ENCODE data around the gene FMOD.
"Not testable (repeated sequence)": the region's sequence is repeated elsewhere in the genome, so short reads cannot be mapped to it uniquely, and the experiment has no call there.

The FMOD gene

DNA sequence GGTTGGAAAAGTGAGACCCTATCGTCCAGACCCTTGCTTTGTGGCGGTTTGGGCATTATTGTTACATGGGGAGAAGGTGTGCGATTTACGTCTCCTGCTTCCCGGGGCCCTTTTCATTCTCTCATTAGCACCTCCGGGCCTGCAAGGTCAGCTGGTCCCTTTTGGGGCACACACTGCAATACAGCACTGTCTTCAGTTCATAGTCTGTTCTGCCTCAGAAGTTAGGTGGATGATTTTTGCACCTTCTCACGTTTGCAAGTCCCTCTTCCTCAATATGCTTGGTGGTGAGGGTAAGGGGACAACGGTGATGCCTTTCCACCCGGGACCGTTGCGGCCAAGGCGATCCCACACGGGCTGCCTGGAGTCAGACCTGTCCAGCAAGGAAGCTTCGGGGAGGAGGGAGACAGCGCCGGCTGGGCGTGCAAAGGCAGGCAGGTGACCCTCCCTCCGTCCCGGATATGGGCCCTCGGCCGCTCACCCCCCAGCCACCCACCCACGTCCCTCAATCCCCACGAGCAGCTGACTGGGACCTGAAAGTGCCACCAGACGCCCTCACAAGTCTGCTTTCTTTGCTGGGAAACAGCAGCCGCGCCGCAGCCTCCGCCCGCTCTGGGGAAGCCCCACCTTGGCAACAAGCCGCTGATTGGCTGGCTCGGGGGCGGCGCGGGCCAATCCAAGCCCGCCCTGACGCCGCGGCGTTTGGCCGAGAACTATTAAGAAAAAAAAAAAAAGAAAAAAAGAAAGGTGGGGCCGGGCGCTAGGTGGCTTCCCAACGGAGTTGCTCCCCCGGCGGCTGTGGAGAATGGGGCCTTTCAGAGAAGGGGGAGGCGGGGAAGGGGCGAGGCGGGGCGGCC, 23.9 kb downstream of the FMOD start:
- DNase-seq (ENCODE audit: low read depth in 2 of 2) = peak; percentile 88 to 90

DNA sequence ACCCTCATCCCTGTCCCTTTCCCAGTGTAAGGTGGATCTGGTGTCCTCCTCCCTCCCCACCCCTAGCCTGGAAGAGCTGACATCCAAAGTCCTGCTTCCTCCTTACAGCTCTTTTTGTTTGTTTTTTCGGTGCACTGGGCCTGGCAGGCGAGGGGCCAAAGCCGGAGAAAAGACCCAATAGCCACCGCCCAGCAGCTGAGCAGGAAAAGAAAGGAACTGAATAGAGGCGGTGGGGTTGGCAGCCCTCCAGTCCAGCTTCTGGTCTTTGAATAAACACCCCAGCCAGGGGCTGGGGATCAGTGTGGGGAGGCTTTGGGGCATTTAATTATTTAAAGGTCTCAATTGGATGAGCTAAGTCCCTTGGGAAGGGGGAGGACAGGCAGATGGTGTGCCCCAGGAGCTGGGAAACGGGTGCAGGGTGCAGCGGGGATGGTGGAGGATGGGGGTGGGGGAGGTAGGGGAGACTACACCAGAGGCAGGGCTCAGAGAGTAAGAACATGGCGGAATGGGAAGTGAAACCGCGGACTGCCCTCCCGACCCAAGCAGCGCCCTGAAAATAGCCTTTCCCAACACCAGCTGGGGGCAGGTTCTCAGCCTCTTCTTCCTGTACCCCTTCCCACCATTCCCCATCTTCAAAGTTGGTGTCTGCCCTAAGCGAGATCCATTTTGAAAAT, 25.4 kb downstream of the FMOD start:
- DNase-seq (ENCODE audit: low read depth in 2 of 2) = no peak

DNA sequence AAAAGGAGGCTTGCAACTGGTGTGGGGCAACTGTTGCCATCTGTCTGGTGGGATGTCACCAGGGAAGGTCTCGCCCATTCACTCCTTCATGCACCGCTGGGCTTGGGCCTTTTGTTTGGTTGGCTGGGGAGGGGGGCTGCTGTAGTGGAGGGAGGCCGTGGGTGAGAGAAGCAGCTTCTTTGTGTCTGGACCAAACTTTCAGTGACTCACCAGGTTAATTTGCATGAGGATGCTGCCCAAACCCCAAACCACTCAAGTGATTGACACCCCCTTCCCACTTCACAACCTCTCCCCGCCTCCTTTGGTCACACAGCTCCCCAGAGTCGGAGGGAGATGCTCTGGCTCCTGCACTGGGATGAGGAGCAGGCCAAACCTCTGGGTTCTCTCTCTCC, 25.9 kb downstream of the FMOD start:
- peak in 1 of 2 donors; percentile 30 for DNase-seq (ENCODE audit: low read depth in 2 of 2)

DNA sequence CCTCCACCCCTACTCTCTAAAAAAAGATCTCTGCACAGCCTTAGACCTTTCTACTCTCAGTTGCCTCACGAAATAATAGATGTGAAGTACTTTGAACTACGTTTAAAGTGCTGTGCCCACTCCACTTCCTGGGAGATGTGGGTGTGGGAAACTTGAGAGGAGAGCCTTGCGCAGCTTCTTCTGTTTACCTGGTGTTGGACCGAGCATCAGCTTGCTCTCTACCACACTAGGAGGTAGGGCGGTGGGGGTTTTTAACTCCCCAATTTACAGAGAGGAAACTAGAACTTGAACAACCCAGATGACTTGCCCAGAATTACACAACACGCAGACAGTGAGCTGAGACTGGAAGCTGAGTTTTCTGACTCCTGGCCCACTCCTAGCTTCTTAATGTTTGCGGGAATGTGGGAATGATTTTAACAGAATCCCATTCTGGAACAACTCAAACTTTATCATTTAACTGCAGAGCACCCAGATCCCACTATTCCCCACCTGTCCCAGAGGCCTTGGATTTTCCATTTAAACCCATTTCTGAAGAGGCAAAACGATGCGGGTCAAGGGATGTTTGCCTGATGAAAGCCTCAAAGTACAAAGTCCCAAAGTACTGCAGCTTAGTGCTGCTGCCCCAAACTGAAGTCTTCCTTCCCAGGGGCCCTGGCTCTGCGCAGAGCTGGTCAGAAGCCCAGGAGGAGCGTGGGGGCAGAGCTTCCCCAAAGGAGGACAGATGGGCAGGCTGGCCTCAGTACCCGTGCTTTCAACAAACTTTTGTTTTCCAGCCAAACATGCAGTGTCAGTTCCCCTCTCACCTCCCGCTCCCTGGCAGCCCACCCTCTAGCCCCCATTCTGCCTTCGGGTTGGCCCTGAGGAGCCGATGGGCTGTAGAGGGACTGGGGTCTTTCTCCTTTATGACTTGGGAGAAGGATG, 26.6 kb downstream of the FMOD start:
- DNase-seq (ENCODE audit: low read depth in 2 of 2) = peak in 1 of 2 donors; percentile 24

DNA sequence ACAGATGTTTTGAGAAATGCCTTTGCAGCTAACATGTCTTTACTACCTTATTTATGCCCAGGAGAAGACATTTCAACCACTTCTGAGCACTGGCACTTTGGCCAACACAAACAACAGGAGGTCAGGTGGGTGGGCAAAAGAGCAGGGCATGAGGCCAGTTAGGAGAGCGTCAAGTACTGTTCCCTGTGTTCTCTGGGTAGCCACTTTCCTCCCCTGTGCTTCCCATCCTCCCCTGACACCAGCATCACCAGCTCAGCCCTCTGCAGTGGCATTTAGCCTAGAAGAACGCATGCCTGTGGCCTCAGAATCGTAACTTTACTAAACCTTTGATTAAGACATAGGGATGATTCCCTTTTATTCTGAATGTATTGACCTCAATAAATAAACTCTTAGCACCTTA, 27.3 kb downstream of the FMOD start:
- DNase-seq (ENCODE audit: low read depth in 2 of 2) = no peak

DNA sequence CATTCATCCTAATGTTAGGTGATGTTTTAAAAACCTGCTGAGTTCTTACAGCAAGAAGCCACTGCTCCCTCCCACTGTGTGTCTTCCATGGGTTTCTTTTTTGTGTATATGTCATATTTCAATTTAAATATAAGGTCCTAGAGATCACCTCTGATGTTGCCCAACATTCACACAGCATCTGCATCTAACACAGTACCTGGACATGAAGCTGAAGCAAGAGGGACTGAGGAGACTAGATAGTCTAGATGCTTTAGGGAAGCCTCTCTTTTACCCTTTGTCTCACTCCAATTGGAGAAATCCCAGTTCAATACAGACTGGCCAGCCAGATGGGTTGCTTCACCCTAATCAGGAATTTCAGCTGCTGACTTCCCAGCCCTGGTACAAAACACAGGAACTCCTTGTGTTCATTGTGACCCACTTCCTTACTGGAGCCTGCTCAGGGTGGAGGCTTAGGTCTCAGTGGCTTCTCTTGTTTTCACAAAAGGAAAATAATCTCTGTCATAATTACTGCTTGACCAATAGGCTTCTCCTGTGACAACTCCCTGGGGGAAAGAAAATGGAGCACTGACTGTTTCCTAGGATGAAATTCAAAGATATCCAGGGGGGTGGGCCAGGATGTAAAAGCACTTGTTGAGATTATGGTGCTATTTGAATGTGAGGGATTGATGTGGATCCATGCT, 28.3 kb downstream of the FMOD start:
- DNase-seq (ENCODE audit: low read depth in 2 of 2) = no peak

DNA sequence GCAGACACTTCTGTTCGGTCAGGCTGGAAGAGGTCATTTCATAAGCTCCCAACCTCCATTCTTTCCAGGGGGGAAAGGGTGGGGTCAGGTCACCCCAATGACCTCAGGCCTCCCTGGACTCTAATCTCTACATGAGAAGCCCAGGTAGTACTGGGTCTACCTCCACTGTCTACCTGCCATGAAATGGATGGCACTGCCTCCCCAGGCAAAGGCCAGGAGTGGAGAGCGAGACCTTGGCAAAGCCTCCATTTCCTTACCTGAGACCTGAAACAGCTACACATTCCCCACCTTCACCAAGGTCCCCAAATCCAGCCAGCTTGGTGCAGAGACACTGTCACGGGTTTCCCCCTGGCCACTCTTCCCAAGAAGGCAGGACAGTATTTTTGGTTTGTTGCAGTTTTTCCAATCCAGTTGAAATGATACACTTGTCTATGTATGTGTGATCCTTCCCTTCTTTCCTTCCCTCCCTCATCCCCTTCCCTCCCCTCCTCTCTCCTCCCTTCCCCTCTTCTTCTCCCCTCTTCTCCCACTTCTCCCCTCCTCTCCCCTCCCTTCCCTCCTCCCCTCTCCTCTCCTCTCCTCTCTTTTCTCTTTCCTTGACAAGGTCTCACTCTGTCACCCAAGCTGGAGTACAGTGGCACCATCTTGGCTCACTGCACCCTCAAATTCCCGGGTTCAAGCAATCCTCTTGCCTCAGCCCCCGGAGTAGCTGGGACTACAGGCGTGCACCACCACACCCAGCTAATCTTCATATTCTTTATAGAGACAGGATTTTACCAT, 29.5 kb downstream of the FMOD start:
- DNase-seq (ENCODE audit: low read depth in 2 of 2) = no peak

DNA sequence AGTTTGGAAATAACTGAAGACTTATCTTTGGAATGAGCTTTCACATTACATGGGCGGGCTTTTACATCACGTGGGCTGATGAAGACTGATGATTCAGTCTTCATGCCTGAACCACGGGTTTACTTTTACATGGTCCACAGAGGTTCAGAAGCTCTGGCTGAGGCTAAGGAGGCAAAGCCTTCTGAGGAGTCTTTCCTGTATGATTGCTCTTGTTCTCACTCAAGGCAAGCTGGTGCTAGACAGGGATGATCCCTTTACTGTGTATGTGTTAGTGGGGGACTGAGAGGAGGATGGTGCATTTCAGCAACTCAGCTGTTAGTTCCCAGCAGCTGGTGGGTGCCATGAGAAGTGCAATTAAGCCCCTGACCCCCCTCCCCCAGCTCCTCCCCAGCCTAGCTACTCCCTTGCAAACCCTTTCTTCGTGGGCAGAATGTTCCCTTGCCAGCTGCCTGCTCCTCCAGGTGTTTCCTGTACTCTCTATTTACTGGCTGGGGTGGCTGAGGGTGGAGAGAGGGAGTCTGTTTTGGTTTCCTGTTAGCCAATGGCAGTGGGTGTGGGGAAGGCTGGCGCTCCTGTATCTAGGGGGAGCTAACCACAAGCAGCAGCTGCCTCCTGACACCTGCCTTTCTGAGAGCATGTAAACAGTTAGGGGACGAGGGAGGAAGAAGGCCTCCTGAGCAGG, 30.2 kb downstream of the FMOD start:
- DNase-seq (ENCODE audit: low read depth in 2 of 2) = no peak

DNA sequence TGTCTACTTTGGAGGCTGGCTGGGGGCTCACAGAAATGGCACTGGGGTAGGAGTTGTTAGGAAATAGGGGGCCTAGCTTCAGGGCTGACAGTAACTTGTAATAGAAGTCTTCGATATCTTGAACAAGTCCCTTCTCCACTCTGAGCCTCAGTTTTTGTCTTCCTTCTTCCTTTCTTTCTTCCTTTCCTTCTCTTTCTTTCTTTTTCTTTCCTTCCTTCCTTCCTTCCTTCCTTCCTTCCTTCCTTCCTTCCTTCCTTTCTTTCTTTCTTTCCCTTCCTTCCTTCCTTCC, 32.7 kb downstream of the FMOD start:
- DNase-seq (ENCODE audit: low read depth in 2 of 2) = no peak

DNA sequence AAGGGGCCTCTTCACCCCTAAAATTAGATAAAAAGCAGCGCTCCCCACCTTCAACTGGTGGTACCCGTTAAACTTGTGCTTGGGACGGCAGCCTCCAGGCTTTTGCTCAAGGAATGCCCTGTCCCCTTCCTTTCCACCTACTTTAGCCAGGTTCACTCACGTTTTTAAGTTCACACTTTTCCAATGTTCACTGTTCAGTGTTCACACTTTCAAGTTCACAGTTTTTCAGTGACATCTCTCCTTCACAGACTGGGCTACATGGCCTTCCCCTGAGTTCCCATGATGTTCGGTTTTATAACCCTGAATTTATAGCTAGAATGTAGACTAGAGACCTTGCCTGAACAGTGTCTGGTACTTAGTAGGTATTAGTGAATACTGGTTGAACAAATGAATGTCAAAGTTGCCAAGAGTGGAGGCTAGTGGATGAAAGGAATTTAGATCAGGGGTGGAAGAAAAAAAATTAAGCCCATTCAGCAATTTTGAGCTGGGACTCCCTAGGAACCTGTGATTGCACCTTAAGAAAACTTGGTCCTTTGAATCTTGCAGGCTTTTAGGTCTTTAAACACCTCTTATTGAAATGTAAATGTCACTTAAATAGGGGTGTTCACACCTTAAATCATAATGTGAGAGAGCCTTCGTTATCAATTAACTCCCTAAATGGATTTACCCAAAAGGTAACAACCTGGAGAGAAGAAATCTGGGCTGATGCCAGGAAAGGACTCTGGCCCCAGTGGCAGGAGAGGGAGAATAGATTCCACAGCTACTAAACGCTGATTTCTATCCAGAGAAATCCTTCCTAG, 33.3 kb downstream of the FMOD start:
- DNase-seq (ENCODE audit: low read depth in 2 of 2) = no peak

DNA sequence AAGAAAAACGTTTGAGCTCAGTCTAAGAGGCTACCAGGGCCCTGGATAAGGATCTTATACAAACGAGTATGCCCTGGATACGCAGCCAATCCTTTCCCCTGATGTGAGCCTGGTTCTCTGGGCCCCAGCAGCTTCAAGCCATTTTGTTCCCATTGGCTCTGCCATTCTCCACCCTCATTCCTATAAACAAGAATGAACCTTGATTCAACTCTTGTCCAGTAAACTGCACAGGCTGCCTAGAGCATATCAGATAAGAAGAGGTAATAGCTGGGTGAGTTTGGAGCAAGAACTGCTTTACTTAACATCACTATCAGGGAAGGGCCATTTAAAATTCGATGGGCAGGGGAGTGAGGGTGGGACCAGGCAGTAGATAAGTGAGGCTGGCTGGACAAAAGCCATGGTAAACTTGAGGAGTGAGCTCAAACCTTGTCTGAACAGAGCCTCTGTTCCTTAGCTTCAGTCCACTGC, 34.3 kb downstream of the FMOD start:
- no peak for DNase-seq (ENCODE audit: low read depth in 2 of 2)

DNA sequence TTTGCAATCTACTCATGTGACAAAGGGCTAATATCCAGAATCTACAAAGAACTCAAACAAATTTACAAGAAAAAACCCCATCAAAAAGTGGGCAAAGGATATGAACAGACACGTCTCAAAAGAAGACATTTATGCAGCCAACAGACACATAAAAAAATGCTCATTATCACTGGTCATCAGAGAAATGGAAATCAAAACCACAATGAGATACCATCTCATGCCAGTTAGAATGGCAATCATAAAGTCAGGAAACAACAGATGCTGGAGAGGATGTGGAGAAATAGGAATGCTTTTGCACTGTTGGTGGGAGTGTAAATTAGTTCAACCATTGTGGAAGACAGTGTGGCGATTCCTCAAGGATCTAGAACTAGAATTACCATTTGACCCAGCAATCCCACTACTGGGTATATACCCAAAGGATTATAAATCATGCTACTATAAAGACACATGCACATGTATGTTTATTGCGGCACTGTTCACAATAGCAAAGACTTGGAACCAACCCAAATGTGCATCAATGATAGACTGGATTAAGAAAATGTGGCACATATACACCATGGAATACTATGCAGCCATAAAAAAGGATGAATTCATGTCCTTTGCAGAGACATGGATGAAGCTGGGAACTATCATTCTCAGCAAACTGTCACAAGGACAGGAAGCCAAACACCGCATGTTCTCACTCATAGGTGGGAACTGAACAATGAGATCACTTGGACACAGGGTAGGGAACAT, 36.7 kb downstream of the FMOD start:
- not testable (repeated sequence) for DNase-seq (ENCODE audit: low read depth in 2 of 2)

DNA sequence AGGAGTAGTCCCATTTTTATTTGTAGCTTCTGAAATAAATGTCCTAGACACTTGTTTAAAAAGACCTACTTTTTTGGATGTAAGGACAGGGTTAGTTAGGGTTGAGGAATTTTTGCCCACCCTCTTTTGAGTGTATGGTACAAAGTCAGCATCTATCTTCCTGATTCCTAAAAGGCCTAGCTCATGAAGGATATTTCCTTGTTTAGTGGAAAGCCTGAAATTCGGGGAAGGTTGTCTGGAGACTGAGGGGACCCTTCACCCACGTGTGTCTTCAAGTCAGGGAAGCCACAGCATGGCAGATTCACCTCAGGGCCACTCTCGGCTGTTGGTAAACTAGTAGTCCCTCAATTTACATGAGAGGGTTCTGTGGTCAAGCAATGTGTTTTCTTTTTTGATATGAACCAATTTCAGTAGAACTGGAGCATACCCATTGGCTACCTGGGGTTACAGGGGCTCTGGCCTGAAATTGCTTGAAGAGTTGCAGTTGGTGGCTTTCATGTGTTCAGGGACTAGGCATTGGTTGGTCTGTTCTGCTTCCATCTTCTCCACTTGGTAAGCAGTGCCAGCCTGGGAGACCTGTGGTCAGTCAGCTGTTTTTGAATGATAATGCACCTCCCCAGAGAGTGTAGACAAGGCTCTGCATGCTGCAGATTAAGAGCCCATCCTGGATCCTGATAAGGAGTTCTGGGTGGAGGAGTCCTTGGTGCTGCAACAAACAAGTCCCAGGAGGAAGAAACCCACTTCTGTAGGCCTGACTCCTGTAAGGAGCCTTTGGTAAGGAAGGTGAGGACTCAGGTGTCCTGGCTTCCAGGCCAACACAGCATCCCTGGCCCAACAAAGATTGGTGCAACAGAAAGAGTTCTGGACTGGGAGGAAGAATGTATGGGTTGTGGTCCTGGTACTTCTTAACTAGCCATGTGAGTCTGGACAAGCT, 39.3 kb downstream of the FMOD start:
- DNase-seq (ENCODE audit: low read depth in 2 of 2) = no peak

DNA sequence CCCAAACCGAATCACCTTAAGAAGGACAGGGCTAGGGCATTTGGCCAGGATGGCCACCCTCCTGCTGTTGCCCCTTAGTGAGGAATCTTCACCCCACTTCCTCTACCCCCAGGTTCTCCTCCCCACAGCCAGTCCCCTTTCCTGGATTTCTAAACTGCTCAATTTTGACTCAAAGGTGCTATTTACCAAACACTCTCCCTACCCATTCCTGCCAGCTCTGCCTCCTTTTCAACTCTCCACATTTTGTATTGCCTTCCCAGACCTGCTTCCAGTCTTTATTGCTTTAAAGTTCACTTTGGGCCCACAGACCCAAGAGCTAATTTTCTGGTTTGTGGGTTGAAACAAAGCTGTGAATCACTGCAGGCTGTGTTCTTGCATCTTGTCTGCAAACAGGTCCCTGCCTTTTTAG, 42.0 kb downstream of the FMOD start:
- DNase-seq (ENCODE audit: low read depth in 2 of 2) = no peak

DNA sequence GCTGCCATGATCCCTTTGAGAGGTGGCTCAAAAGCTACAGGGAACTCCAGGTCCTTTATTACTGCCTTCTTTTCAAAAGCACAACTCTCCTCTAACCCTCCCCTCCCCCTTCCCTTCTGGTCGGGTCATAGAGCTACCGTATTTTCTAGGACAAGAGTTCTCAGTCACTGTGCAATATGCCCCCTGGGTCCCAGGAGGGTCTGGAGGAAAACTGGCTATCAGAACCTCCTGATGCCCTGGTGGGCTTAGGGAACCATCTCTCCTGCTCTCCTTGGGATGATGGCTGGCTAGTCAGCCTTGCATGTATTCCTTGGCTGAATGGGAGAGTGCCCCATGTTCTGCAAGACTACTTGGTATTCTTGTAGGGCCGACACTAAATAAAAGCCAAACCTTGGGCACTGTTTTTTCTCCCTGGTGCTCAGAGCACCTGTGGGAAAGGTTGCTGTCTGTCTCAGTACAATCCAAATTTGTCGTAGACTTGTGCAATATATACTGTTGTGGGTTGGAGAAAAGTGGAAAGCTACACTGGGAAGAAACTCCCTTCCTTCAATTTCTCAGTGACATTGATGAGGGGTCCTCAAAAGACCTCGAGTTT, 42.5 kb downstream of the FMOD start:
- no peak for DNase-seq (ENCODE audit: low read depth in 2 of 2)

DNA sequence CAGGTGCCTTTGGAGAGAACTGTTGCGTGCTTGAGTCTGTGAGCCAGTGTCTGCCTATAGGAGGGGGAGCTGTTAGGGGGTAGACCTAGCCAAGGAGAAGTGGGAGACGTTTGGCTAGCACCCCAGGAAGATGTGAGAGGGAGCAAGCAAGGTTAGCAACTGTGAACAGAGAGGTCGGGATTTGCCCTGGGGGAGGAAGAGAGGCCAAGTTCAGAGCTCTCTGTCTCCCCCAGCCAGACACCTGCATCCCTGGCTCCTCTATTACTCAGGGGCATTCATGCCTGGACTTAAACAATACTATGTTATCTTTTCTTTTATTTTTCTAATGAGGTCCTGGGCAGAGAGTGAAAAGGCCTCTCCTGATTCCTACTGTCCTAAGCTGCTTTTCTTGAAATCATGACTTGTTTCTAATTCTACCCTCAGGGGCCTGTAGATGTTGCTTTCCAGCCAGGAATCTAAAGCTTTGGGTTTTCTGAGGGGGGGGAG, 43.2 kb downstream of the FMOD start:
- no peak for DNase-seq (ENCODE audit: low read depth in 2 of 2)

DNA sequence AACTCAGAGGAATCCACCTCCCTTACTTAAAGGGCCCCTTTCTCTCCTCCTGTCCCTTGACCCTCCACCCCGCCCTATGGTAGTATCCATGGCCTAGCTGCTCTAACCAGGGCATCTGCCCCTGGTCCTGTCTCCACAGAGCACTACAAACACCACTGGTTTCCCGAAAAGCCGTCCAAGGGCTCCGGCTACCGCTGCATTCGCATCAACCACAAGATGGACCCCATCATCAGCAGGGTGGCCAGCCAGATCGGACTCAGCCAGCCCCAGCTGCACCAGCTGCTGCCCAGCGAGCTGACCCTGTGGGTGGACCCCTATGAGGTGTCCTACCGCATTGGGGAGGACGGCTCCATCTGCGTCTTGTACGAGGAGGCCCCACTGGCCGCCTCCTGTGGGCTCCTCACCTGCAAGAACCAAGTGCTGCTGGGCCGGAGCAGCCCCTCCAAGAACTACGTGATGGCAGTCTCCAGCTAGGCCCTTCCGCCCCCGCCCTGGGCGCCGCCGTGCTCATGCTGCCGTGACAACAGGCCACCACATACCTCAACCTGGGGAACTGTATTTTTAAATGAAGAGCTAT, 43.9 kb downstream of the FMOD start:
- no peak for DNase-seq (ENCODE audit: low read depth in 2 of 2)

Data from stimulated activated CD4-positive, alpha-beta T cell treated with anti-CD3 and anti-CD28 coated beads, Interleukin-15, amount 100 ng/mL, for 48 hours (primary cell).